HL-60/S4 (cell line): ENCODE data around the gene KIAA0930.

Experiments
- in situ Hi-C: fragments of 300-500 bp; cut with MboI; formaldehyde crosslinking; loops from 2 replicates; pipeline ENCODE4 v1.14.3; 2022; ENCODE audit warnings: low sequenced_read_pairs

The KIAA0930 gene

GRCh38 chr22:45185718-45186514 lies 54.8 kb downstream of the KIAA0930 start:
- in situ Hi-C loops, result no loop called here

GRCh38 chr22:45183974-45184373 lies 56.7 kb downstream of the KIAA0930 start:
- in situ Hi-C loops, result no loop called here

- in situ Hi-C loops, result no loop called here
These were observed 58.9 kb downstream of the KIAA0930 start for GRCh38 chr22:45181766-45182165.

GRCh38 chr22:45181240-45181639 lies 59.5 kb downstream of the KIAA0930 start:
- in situ Hi-C loops, result no loop called here

GRCh38 chr22:45180146-45180679 lies 60.5 kb downstream of the KIAA0930 start:
- in situ Hi-C loops, result no loop called here

- in situ Hi-C loops, result no loop called here
These were observed 61.2 kb downstream of the KIAA0930 start for GRCh38 chr22:45179276-45180049.

GRCh38 chr22:45172881-45173585 lies 67.7 kb downstream of the KIAA0930 start:
- in situ Hi-C loops, result no loop called here

- in situ Hi-C loops, result no loop called here
These were observed 68.9 kb downstream of the KIAA0930 start for GRCh38 chr22:45171830-45172229.

GRCh38 chr22:45169591-45170466 lies 70.9 kb downstream of the KIAA0930 start:
- in situ Hi-C loops, result no loop called here

- in situ Hi-C loops, result no loop called here
These were observed 73.8 kb downstream of the KIAA0930 start for GRCh38 chr22:45166932-45167331.

- in situ Hi-C loops, result no loop called here
These were observed 76.2 kb downstream of the KIAA0930 start for GRCh38 chr22:45164270-45165088.

- in situ Hi-C loops, result no loop called here
These were observed 77.0 kb downstream of the KIAA0930 start, which contains the start of gene NUP50 for GRCh38 chr22:45163451-45164269. NUP50 (plus strand) TSS chr22:45163925; CDS start chr22:45168178, 4,253 bp downstream.

- in situ Hi-C loops, result no loop called here
These were observed 77.6 kb downstream of the KIAA0930 start for GRCh38 chr22:45163099-45163450.

GRCh38 chr22:45162531-45162930 lies 78.2 kb downstream of the KIAA0930 start:
- in situ Hi-C loops, result no loop called here

GRCh38 chr22:45159652-45160462 lies 80.8 kb downstream of the KIAA0930 start:
- in situ Hi-C loops, result no loop called here

GRCh38 chr22:45157907-45158306 lies 82.8 kb downstream of the KIAA0930 start:
- in situ Hi-C loops, result no loop called here

- in situ Hi-C loops, result no loop called here
These were observed 85.4 kb downstream of the KIAA0930 start for GRCh38 chr22:45155050-45155840.
